GM12878 (cell line): ENCODE results near the gene HMGB1. TPM values are rescaled to one million over a fixed set of nuclear protein-coding genes. Genes with fewer than 3 reads are reported as not detected.

Experiments
- ATAC-seq: fragments of 200-7000 bp; cut with Tn5 transposase; 3 replicates; pipeline ENCODE4 v1.9.1; 2020; ENCODE audit warnings: mild to moderate bottlenecking, moderate library complexity
- BruUV-seq: library from RNA; stranded (reverse); fragments of 400-500 nt; replicated peaks from 2 replicates; lab custom pipeline; 2021; lab: Mats Ljungman, UMichigan
- CTCF ChIA-PET: fragments of 300-600 bp; sonication (Branson Sonifier 250); formaldehyde crosslinking; extraction: SDS; loops from one replicate; lab custom pipeline; 2021; ENCODE audit warnings: inconsistent platforms; lab: Yijun Ruan, JAX
- POLR2A ChIA-PET: fragments of 350-600 bp; formaldehyde crosslinking; extraction: SDS; loops from one replicate; lab custom pipeline; 2021; ENCODE audit warnings: inconsistent platforms; lab: Charles Lee
- RAD21 ChIA-PET: fragments of 300-600 bp; sonication (Branson Sonifier 250); formaldehyde crosslinking; loops from one replicate; lab custom pipeline; 2023; ENCODE audit warnings: antibody characterized with exemption; ENCODE audit not compliant: unreplicated experiment; lab: Charles Lee
- SMC1A ChIA-PET: fragments of 300-600 bp; sonication (Branson Sonifier 250); formaldehyde crosslinking; loops from one replicate; lab custom pipeline; 2023; ENCODE audit not compliant: unreplicated experiment, uncharacterized antibody; lab: Charles Lee
- DNase-seq: peaks from one replicate; pipeline ENCODE4 v3.0.0-alpha.2; 2011; ENCODE audit warnings: low read depth, low spot score
- FAIRE-seq: peaks from 3 replicates; lab custom pipeline; 2011; peaks lifted over from hg19 to GRCh38; lab: Jason Lieb, UNC
- H2AFZ ChIP-seq: 2 replicates; pipeline ENCODE4 v1.6.0; 2011; ENCODE audit warnings: low read depth, low read length, control low read depth; ENCODE audit not compliant: control insufficient read depth
- H3K27ac ChIP-seq: 2 replicates; pipeline ENCODE4 v1.5.1; 2011; ENCODE audit warnings: control low read depth; ENCODE audit not compliant: control insufficient read depth, insufficient read depth
- H3K27me3 ChIP-seq, 2 experiments: replicated peaks in 1 of 2; 2 replicates each; pipeline versions ENCODE4 v1.6.0 to v1.6.1; 2011; ENCODE audit warnings: low read length in 1 of 2; ENCODE audit not compliant: control insufficient read depth in 2 of 2, insufficient read depth in 2 of 2
- H3K36me3 ChIP-seq, 2 experiments: 2 replicates each; pipeline ENCODE4 v1.5.1; 2011; ENCODE audit warnings: low read length in 1 of 2; ENCODE audit not compliant: control insufficient read depth in 2 of 2, insufficient read depth in 2 of 2
- H3K4me1 ChIP-seq: 2 replicates; pipeline ENCODE4 v1.6.1; 2011; ENCODE audit warnings: mild to moderate bottlenecking, low read length, moderate library complexity, mixed read lengths; ENCODE audit not compliant: control insufficient read depth, insufficient read depth
- H3K4me2 ChIP-seq: 2 replicates; pipeline ENCODE4 v1.6.0; 2011; ENCODE audit warnings: control low read depth; ENCODE audit not compliant: control insufficient read depth, insufficient read depth
- H3K4me3 ChIP-seq: fragments of 200-600 bp; sonication (generic); 2 replicates; pipeline ENCODE4 v1.5.1; 2016
- H3K79me2 ChIP-seq: 2 replicates; pipeline ENCODE4 v1.6.0; 2011; ENCODE audit warnings: low read length; ENCODE audit not compliant: control insufficient read depth, insufficient read depth
- H3K9ac ChIP-seq: 2 replicates; pipeline ENCODE4 v1.8.0; 2011; ENCODE audit warnings: low read length, control low read depth, mixed read lengths; ENCODE audit not compliant: control insufficient read depth, insufficient read depth
- H3K9me3 ChIP-seq: replicated peaks from 3 replicates; pipeline ENCODE4 v1.5.1; 2011; ENCODE audit warnings: mild to moderate bottlenecking, low read length; ENCODE audit not compliant: control insufficient read depth, insufficient read depth
- H4K20me1 ChIP-seq: 2 replicates; pipeline ENCODE4 v1.6.0; 2011; ENCODE audit not compliant: control insufficient read depth, insufficient read depth
- ATF3 ChIP-seq: IDR thresholded peaks from 2 replicates; pipeline ENCODE4 v1.6.1; 2011; ENCODE audit warnings: low read depth, mild to moderate bottlenecking, low read length, moderate library complexity, borderline replicate concordance; ENCODE audit errors: extremely low read depth
- BHLHE40 ChIP-seq, 2 experiments: fragments of 450-650 bp in 1 of 2; IDR thresholded peaks; 2 replicates each; pipeline ENCODE4 v1.6.1; 2011 to 2017; ENCODE audit warnings: low read depth in 2 of 2, borderline replicate concordance in 1 of 2, improper control_type of control experiment in 1 of 2, low read length in 1 of 2, mild to moderate bottlenecking in 1 of 2
- ESRRA ChIP-seq: IDR thresholded peaks from 2 replicates; pipeline ENCODE4 v1.6.1; 2012; ENCODE audit warnings: mild to moderate bottlenecking, low read length, improper control_type of control experiment
- GATAD2B ChIP-seq: fragments of 450-650 bp; conservative IDR thresholded peaks from 2 replicates; pipeline ENCODE4 v1.6.1; 2017; ENCODE audit warnings: low read depth, mild to moderate bottlenecking, moderate library complexity
- HDGF ChIP-seq: fragments of 450-650 bp; IDR thresholded peaks from 2 replicates; pipeline ENCODE4 v1.6.1; 2016; ENCODE audit warnings: antibody characterized with exemption
- IKZF1 ChIP-seq: fragments of 450-650 bp; conservative IDR thresholded peaks from 2 replicates; pipeline ENCODE4 v1.6.1; 2017; ENCODE audit warnings: antibody characterized with exemption, mild to moderate bottlenecking
- KDM1A ChIP-seq: fragments of 200-600 bp; sonication (generic); IDR thresholded peaks from 2 replicates; pipeline ENCODE4 v1.6.1; 2016; ENCODE audit warnings: borderline replicate concordance
- KLF5 ChIP-seq: fragments of 450-650 bp; IDR thresholded peaks from 2 replicates; pipeline ENCODE4 v1.6.1; 2014; ENCODE audit warnings: mild to moderate bottlenecking; ENCODE audit not compliant: partially characterized antibody
- NFYA ChIP-seq: IDR thresholded peaks from 2 replicates; pipeline ENCODE4 v1.6.1; 2011; ENCODE audit warnings: low read depth, mild to moderate bottlenecking, low read length, improper control_type of control experiment, borderline replicate concordance
- NKRF ChIP-seq: fragments of 450-650 bp; conservative IDR thresholded peaks from 2 replicates; pipeline ENCODE4 v1.6.1; 2017; ENCODE audit warnings: mild to moderate bottlenecking, moderate library complexity
- PKNOX1 ChIP-seq: fragments of 450-650 bp; IDR thresholded peaks from 2 replicates; pipeline ENCODE4 v1.6.1; 2016; ENCODE audit warnings: mild to moderate bottlenecking
- RBBP5 ChIP-seq: fragments of 200-600 bp; sonication (generic); conservative IDR thresholded peaks from 2 replicates; pipeline ENCODE4 v1.6.1; 2016
- SIN3A ChIP-seq: IDR thresholded peaks from 2 replicates; pipeline ENCODE4 v1.6.1; 2012; ENCODE audit warnings: low read depth, low read length, improper control_type of control experiment
- TAF1 ChIP-seq: IDR thresholded peaks from 2 replicates; pipeline ENCODE4 v1.6.1; 2011; ENCODE audit warnings: mild to moderate bottlenecking, low read depth, low read length, borderline replicate concordance
- TBL1XR1 ChIP-seq: IDR thresholded peaks from 2 replicates; pipeline ENCODE4 v1.6.1; 2012; ENCODE audit warnings: low read depth, low read length, improper control_type of control experiment
- TCF3 ChIP-seq: IDR thresholded peaks from 2 replicates; pipeline ENCODE4 v1.6.1; 2012; ENCODE audit warnings: low read depth, mild to moderate bottlenecking, low read length, borderline replicate concordance; ENCODE audit not compliant: insufficient read depth
- USF1 ChIP-seq: IDR thresholded peaks from 2 replicates; pipeline ENCODE4 v1.6.1; 2011; ENCODE audit warnings: borderline replicate concordance, low read depth, mild to moderate bottlenecking, moderate library complexity, mixed read lengths, low read length; ENCODE audit not compliant: insufficient read depth; ENCODE audit errors: extremely low read length
- ZNF207 ChIP-seq: fragments of 450-650 bp; IDR thresholded peaks from 2 replicates; pipeline ENCODE4 v1.6.1; 2014; ENCODE audit warnings: antibody characterized with exemption, mild to moderate bottlenecking, borderline replicate concordance
- WGBS: methylation state at CpG from one replicate; pipeline ENCODE4 v1.1.6; 2016; ENCODE audit warnings: low lambda C conversion rate; ENCODE audit not compliant: insufficient replicate concordance, insufficient coverage; ENCODE audit errors: missing lambda C conversion rate; 5-methylcytosine and 5-hydroxymethylcytosine counted together
- in situ Hi-C: fragments of 300-500 bp; cut with MboI; formaldehyde crosslinking; loops from 9 replicates; pipeline ENCODE4 v1.14.3; 2018; ENCODE audit warnings: mixed read lengths
- intact Hi-C: fragments of 100-400 bp; cut with micrococcal nuclease; formaldehyde crosslinking; loops from one replicate; pipeline ENCODE4 v1.14.2; 2022; ENCODE audit not compliant: unreplicated experiment
- polyA plus RNA-seq, 11 experiments: library from polyadenylated mRNA; depleted of rRNA in 4 of 11; unstranded in 6 of 11; stranded (reverse) in 5 of 11; fragments of >200 nt; fragmentation: Nextera tagmentation in 4 of 11; fragmentation: Illumina TruSeq in 1 of 11; extraction: Ambion mirVana in 4 of 11; extraction: Trizol in 1 of 11; gene quantifications; 1 replicate in 1 of 11; 2 replicates in 10 of 11; pipeline versions ENCODE4 v1.2.1 to v1.2.3, GENCODE V29; 2011 to 2016; ENCODE audit warnings: inconsistent platforms in 2 of 11, missing spikeins in 2 of 11, low read depth in 1 of 11
- total RNA-seq, 4 experiments: library from RNA; depleted of rRNA in 3 of 4; stranded (reverse); fragments of >200 nt in 3 of 4; fragmentation: Illumina TruSeq in 1 of 4; extraction: Trizol in 1 of 4; gene quantifications; 2 replicates each; pipeline versions ENCODE4 v1.2.1 to v1.2.3, GENCODE V29; 2013 to 2021

HMGB1 gene
- total and polyA plus RNA-seq, 10 of the 15 experiments (the other 5 are each of a cell fraction or from before 2014, with no cell fraction given) = 365 to 2,529 (median 1,396) TPM

- Histone ChIP-seq H3K9ac (peak within 1 kb of the TSS; percentile 58), H4K20me1 (no peaks in the 10 kb centered on the region), H3K27me3 (no peaks in the 10 kb centered on the region), H2AFZ (peak within 1 kb of the TSS; percentile 71), H3K79me2 (no peaks in the 10 kb centered on the region), H3K4me2 (peak within 1 kb of the TSS; percentile 95), H3K4me1 (peaks cover 2% of the 10 kb centered on the region; the same call in 1 of the 2 replicates), H3K36me3 (no peaks in the 10 kb centered on the region), H3K27ac (peak within 1 kb of the TSS; percentile 50), H3K9me3 (no peaks in the 10 kb centered on the region), H3K4me3 (peak within 1 kb of the TSS; percentile 82)
- in situ Hi-C loops = no loop called here
- WGBS = 1% methylated on average over 22 of the region's 57 CpGs
- ChIA-PET POLR2A (interaction anchor here (0.6 to 1.7 kb wide), 12 partner anchors 8 to 51 kb away, joined by 3 to 12 read pairs (median 4); partner anchors contain the start of gene HMGB1), SMC1A (interaction anchor here (0.8 to 1.1 kb wide), 6 partner anchors 9 to 48 kb away, joined by 3 to 5 read pairs (median 4); no protein-coding TSS in a partner anchor), CTCF (interaction anchor here (0.9 kb wide), 1 partner anchor 15 kb away, joined by 3 read pairs; no protein-coding TSS in a partner anchor), RAD21 (interaction anchor here (0.8 to 2.2 kb wide), 12 partner anchors 9 to 290 kb away, joined by 3 to 31 read pairs (median 6); no protein-coding TSS in a partner anchor)
- DNase-seq (no peak), FAIRE-seq (no peak), ATAC-seq (peak; percentile 95)
- TSS peak; percentile 92 for BruUV-seq
- intact Hi-C loops = loop anchor here (2.0 kb wide), 1 partner anchor 19 kb away; no protein-coding TSS in a partner anchor
- no peak for TF ChIP-seq KDM1A
- TF ChIP-seq HDGF = no peak
- TF ChIP-seq PKNOX1 = no peak
- TF ChIP-seq ATF3 = no peak
- TF ChIP-seq SIN3A = no peak
- peak; percentile 76 for TF ChIP-seq IKZF1
- TF ChIP-seq NKRF = peak; percentile 73; the same call in 1 of the 2 replicates
- peak; percentile 67 for TF ChIP-seq GATAD2B
- TF ChIP-seq ZNF207 = no peak
- TF ChIP-seq RBBP5 = no peak
- TF ChIP-seq ESRRA = no peak
- TF ChIP-seq NFYA = no peak
- no peak for TF ChIP-seq TBL1XR1
- peak in 1 of 2 experiments; percentile 66; a peak in 1 of 4 replicates for TF ChIP-seq BHLHE40 (IDR thresholded peaks at IDR 0.05; ENCODE audit: borderline replicate concordance in 1 of 2, low read depth in 2 of 2, low read length in 1 of 2)
- no peak for TF ChIP-seq KLF5
- TF ChIP-seq TCF3 = no peak
- no peak for TF ChIP-seq USF1
- no peak for TF ChIP-seq TAF1
Measured at GRCh38 chr13:30422054-30422839, 43.5 kb downstream of the HMGB1 start, which contains the start of gene UBE2L5. Gene UBE2L5 (plus strand): TSS chr13:30422493. CDS start chr13:30427991, 5,498 bp downstream.
